Mesenteric fat pad (tissue), 1 donor: ENCODE results near the gene SPTLC3. TPM values are rescaled to one million over a fixed set of nuclear protein-coding genes. Genes with fewer than 3 reads are reported as not detected.

Source experiments
- DNase-seq: peaks from one replicate; pipeline ENCODE4 v3.0.0-alpha.2; 2020; ENCODE audit warnings: low spot score
- total RNA-seq: library from RNA; stranded (reverse); fragmentation: NEBNext Ultra II Directional; extraction: Animal tissue kit (Norgen Biotek cat#: 25700); gene quantifications from one replicate; pipeline ENCODE4 v1.2.1, GENCODE V29; 2021
- donor health status: DM: yes; HTN: yes; CAD: no.

SPTLC3 gene
- total RNA-seq, 1 donor from 2014 or later, result 6.5 TPM

- DNase-seq, result no peak
Measured at GRCh38 chr20:13092111-13092510, 83.3 kb downstream of the SPTLC3 start.

GRCh38 chr20:13094976-13095375, 86.2 kb downstream of the SPTLC3 start:
- no peak for DNase-seq

GRCh38 chr20:13098720-13099355, 90.1 kb downstream of the SPTLC3 start:
- DNase-seq, result no peak

- DNase-seq, result no peak
Measured at GRCh38 chr20:13099676-13100075, 90.9 kb downstream of the SPTLC3 start.

- DNase-seq, result no peak
Measured at GRCh38 chr20:13101276-13101675, 92.5 kb downstream of the SPTLC3 start.

GRCh38 chr20:13101706-13102105, 92.9 kb downstream of the SPTLC3 start:
- DNase-seq, result no peak

- no peak for DNase-seq
Measured at GRCh38 chr20:13102237-13102636, 93.5 kb downstream of the SPTLC3 start.

GRCh38 chr20:13102694-13103093, 93.9 kb downstream of the SPTLC3 start:
- DNase-seq, result no peak

- DNase-seq, result no peak
Measured at GRCh38 chr20:13105039-13105438, 96.3 kb downstream of the SPTLC3 start.

GRCh38 chr20:13105864-13106457, 97.2 kb downstream of the SPTLC3 start:
- no peak for DNase-seq

GRCh38 chr20:13109658-13110057, 100.9 kb downstream of the SPTLC3 start:
- no peak for DNase-seq

GRCh38 chr20:13110796-13111195, 102.0 kb downstream of the SPTLC3 start:
- DNase-seq, result no peak

- no peak for DNase-seq
Measured at GRCh38 chr20:13111249-13111911, 102.6 kb downstream of the SPTLC3 start.

GRCh38 chr20:13113731-13114130, 105.0 kb downstream of the SPTLC3 start:
- no peak for DNase-seq

- DNase-seq, result no peak
Measured at GRCh38 chr20:13117200-13117599, 108.4 kb downstream of the SPTLC3 start.

- DNase-seq, result no peak
Measured at GRCh38 chr20:13118676-13119075, 109.9 kb downstream of the SPTLC3 start.

- DNase-seq, result no peak
Measured at GRCh38 chr20:13119583-13119982, 110.8 kb downstream of the SPTLC3 start.

- no peak for DNase-seq
Measured at GRCh38 chr20:13120471-13120870, 111.7 kb downstream of the SPTLC3 start.

- no peak for DNase-seq
Measured at GRCh38 chr20:13121840-13122515, 113.2 kb downstream of the SPTLC3 start.

GRCh38 chr20:13125486-13125885, 116.7 kb downstream of the SPTLC3 start:
- DNase-seq, result no peak

GRCh38 chr20:13128173-13128572, 119.4 kb downstream of the SPTLC3 start:
- no peak for DNase-seq

- no peak for DNase-seq
Measured at GRCh38 chr20:13130061-13130706, 121.4 kb downstream of the SPTLC3 start.
